ENCODE measurements around the gene CFAP61. TPM values are rescaled to one million over a fixed set of nuclear protein-coding genes. Genes with fewer than 3 reads are reported as not detected.

The CFAP61 gene
- total and polyA plus RNA-seq, 2 experiments from 2014 or later = 0.21 TPM; not detected in 1

- TF ChIP-seq REST (IDR thresholded peaks at IDR 0.05; ENCODE audit: unreplicated experiment) (no peak), ETS1 (IDR thresholded peaks at IDR 0.05) (no peak), NANOG (IDR thresholded peaks at IDR 0.05; ENCODE audit: borderline replicate concordance) (no peak), ZNF114 (CRISPR knock-in tag; IDR thresholded peaks at IDR 0.05) (no peak), CREB1 (CRISPR knock-in tag; IDR thresholded peaks at IDR 0.05; ENCODE audit: low read depth) (no peak), EZH2 (IDR thresholded peaks at IDR 0.05; ENCODE audit: low read depth, unreplicated experiment) (no peak)
Measured at GRCh38 chr20:20343932-20344331, 291.6 kb downstream of the CFAP61 start (continued).

DNA sequence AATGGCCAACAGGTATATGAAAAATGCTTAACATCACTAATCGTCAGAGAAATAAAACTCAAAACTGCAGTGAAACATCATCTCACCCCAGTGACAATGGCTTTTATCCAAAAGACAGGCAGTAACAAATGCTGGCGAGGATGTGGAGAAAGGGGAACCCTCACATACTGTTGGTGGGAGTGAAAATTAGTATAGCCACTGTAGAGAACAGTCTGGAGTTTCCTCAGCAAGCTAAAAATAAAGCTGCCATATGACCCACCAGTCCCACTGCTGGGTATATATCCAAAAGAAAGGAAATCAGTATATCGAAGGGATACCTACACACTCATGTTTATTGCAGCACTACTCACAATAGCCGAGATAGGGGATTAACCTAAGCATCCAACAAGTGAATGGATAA, 292.1 kb downstream of the CFAP61 start:
- no peak overlapping the region for H3K4me2 ChIP-seq
- H3K4me1 Mint-ChIP-seq = no peaks in the 10 kb centered on the region
- no peaks in the 10 kb centered on the region for H3F3A ChIP-seq (replicated peaks; ENCODE audit: low read depth)
- H3K36me3 Mint-ChIP-seq (ENCODE audit: low read depth) = no peaks in the 10 kb centered on the region
- no peaks in the 10 kb centered on the region for H3K9me3 Mint-ChIP-seq
- H3K4me1 ChIP-seq (ENCODE audit: insufficient read depth) = no peaks in the 10 kb centered on the region
- no peak for ATAC-seq
- no peak overlapping the region for H2AFZ ChIP-seq
- H3K9me2 ChIP-seq (ENCODE audit: insufficient read depth) = no peaks in the 10 kb centered on the region
- H3K27me3 Mint-ChIP-seq (ENCODE audit: insufficient read depth, low read depth, poor library complexity) = peaks cover 2% of the 10 kb centered on the region
- no peaks in the 10 kb centered on the region for H4K20me1 ChIP-seq (replicated peaks; ENCODE audit: insufficient read depth)
- no peak overlapping the region for H3K4me3 Mint-ChIP-seq
- no peak overlapping the region for H3K27ac ChIP-seq (ENCODE audit: low read depth)
- no peak overlapping the region for H3K4me3 ChIP-seq
- H3K36me3 ChIP-seq (ENCODE audit: insufficient read depth) = no peaks in the 10 kb centered on the region
- TF ChIP-seq ZNF114 (CRISPR knock-in tag; IDR thresholded peaks at IDR 0.05) = no peak
- no peak for TF ChIP-seq NANOG (IDR thresholded peaks at IDR 0.05; ENCODE audit: borderline replicate concordance)
- TF ChIP-seq STAT1 (IDR thresholded peaks at IDR 0.05; ENCODE audit: unreplicated experiment) = no peak
- TF ChIP-seq, protein P1, sequence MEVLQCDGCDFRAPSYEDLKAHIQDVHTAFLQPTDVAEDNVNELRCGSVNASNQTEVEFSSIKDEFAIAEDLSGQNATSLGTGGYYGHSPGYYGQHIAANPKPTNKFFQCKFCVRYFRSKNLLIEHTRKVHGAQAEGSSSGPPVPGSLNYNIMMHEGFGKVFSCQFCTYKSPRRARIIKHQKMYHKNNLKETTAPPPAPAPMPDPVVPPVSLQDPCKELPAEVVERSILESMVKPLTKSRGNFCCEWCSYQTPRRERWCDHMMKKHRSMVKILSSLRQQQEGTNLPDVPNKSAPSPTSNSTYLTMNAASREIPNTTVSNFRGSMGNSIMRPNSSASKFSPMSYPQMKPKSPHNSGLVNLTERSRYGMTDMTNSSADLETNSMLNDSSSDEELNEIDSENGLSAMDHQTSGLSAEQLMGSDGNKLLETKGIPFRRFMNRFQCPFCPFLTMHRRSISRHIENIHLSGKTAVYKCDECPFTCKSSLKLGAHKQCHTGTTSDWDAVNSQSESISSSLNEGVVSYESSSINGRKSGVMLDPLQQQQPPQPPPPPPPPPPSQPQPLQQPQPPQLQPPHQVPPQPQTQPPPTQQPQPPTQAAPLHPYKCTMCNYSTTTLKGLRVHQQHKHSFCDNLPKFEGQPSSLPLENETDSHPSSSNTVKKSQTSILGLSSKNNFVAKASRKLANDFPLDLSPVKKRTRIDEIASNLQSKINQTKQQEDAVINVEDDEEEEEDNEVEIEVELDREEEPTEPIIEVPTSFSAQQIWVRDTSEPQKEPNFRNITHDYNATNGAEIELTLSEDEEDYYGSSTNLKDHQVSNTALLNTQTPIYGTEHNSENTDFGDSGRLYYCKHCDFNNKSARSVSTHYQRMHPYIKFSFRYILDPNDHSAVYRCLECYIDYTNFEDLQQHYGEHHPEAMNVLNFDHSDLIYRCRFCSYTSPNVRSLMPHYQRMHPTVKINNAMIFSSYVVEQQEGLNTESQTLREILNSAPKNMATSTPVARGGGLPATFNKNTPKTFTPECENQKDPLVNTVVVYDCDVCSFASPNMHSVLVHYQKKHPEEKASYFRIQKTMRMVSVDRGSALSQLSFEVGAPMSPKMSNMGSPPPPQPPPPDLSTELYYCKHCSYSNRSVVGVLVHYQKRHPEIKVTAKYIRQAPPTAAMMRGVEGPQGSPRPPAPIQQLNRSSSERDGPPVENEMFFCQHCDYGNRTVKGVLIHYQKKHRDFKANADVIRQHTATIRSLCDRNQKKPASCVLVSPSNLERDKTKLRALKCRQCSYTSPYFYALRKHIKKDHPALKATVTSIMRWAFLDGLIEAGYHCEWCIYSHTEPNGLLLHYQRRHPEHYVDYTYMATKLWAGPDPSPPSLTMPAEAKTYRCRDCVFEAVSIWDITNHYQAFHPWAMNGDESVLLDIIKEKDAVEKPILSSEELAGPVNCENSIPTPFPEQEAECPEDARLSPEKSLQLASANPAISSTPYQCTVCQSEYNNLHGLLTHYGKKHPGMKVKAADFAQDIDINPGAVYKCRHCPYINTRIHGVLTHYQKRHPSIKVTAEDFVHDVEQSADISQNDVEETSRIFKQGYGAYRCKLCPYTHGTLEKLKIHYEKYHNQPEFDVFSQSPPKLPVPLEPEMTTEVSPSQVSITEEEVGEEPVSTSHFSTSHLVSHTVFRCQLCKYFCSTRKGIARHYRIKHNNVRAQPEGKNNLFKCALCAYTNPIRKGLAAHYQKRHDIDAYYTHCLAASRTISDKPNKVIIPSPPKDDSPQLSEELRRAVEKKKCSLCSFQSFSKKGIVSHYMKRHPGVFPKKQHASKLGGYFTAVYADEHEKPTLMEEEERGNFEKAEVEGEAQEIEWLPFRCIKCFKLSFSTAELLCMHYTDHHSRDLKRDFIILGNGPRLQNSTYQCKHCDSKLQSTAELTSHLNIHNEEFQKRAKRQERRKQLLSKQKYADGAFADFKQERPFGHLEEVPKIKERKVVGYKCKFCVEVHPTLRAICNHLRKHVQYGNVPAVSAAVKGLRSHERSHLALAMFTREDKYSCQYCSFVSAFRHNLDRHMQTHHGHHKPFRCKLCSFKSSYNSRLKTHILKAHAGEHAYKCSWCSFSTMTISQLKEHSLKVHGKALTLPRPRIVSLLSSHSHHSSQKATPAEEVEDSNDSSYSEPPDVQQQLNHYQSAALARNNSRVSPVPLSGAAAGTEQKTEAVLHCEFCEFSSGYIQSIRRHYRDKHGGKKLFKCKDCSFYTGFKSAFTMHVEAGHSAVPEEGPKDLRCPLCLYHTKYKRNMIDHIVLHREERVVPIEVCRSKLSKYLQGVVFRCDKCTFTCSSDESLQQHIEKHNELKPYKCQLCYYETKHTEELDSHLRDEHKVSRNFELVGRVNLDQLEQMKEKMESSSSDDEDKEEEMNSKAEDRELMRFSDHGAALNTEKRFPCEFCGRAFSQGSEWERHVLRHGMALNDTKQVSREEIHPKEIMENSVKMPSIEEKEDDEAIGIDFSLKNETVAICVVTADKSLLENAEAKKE (CRISPR knock-in tag; IDR thresholded peaks at IDR 0.05) = no peak
- no peak for TF ChIP-seq CREB1 (CRISPR knock-in tag; IDR thresholded peaks at IDR 0.05; ENCODE audit: low read depth)
- no peak for TF ChIP-seq ZNF331 (CRISPR knock-in tag; IDR thresholded peaks at IDR 0.05; ENCODE audit: low read depth)
- H3K79me2 ChIP-seq (replicated peaks; ENCODE audit: insufficient read depth) = no peaks in the 10 kb centered on the region
- DNase-seq (ENCODE audit: low spot score) = no peak
- no peaks in the 10 kb centered on the region for H3K27me3 ChIP-seq (ENCODE audit: insufficient read depth)
- no peak overlapping the region for H3K27ac Mint-ChIP-seq

All from GM23338 (cell line).